Activated CD8-positive, alpha-beta memory T cell treated with anti-CD3 and anti-CD28 coated beads for 48 hours (primary cell): ENCODE data around the gene CFAP52.
"Not testable (repeated sequence)": the region's sequence is repeated elsewhere in the genome, so short reads cannot be mapped to it uniquely, and the experiment has no call there.

ENCODE experiments used
- DNase-seq, 3 experiments: peaks; one replicate each; pipeline ENCODE4 v3.0.0-alpha.2; 2020; ENCODE audit warnings: low read depth in 2 of 3, low spot score in 2 of 3

Gene CFAP52

DNA sequence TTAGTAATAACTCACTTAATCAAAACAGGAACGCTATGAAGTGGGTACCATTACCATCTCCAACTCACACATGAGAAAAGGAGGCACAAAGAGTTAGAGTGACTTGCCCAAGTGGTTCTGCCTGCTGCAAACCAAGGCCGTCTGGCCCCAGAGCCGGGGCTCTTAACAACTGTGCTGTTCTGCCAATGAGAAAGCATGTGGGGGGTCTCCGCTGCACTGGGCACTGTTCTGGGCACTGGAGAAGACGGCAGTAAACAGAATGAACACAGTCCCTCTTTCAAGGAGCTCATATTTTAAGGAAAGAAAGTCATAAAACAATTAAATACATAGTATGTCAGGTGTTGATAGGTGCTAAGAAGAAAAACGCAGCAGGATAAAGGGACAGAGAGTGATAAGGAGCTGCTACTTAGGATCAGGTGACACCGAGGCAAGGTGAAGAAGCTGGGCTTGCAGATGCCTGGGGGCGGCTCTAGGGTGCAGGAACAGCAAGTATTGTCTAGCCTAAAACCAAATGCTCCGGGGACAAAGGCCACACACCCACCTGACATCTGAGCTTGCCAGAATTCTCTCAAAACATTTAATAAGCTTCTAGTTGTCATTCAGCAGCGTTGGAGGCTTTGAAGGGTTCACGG, 7.4 kb upstream of the CFAP52 start:
- no peak for DNase-seq

DNA sequence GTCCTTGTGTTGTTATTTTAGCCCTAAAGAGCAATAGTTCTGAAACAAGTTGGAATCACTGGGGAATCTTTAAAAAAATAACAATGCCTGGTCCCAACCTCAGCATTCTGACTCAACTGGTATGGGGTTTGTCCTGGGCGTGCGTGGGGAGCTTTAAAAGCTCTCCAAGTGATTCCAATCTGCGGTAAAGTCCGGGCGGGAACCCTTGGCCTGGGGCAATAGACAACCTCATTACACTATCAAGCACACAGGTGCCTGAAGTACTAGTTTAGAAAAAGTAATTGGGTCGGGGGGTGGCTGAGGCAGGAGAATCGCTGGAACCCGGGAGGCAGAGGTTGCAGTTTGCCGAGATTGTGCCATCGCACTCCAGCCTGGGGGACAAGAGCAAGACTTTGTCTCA, 5.2 kb upstream of the CFAP52 start:
- DNase-seq: no peak

DNA sequence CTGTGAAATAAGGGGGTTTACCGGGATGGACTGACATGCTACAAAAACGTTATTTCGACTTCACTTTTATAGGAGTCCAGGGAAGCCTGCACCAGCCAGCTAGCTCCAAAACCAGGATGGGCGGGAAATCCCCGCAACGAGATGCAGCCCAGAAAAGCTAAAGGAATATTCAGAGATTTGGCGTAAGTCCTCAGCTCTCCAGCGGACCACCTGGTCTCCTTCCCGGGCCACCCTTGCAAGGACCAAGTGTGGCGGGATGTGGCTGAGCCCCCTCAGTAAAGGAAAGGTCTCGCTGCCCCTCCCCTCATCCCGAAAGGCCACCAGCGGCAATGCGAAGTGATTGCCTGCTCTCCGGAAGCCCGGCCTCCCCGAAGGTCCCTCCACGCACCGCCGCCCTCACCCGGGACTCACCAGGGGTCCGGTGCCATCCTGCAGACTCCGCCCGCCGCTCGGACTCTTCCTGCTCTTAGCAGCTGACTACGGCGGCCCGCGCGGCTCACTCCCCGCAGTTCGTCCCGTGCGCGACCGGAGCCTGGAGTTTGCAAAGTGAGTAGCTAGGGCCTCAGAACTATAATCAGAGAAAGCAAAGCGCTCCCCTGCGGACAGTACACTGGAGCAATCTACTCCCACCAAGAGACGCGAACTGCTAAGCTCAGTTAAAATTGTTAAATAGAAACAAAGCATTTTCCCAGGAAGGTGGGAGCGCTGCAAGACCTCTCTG, 901 bp upstream of the CFAP52 start, which contains the start of gene STX8:
Gene STX8 (minus strand): TSS at position 440 of the 721 bp plus-strand sequence. CDS start 12 bp downstream, at position 428.
- peak; percentile 64 to 75 (median 73) for DNase-seq

DNA sequence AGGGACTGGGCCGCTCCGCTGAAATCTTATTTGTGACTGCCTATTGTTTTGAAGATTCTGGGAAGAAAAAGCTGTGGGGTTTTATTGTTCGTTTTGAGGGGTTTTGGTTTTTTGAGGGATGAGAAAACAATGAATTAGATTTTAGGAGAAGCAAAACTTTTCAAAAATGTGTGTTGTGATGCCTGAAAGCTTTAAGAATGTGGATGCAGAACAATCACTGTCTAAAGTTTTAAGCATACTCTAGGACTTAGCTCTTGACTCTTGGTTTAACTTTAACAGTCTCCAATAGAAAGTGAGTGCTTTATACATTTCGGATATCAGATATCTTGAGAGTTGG, 899 bp downstream of the CFAP52 start:
- no peak for DNase-seq

DNA sequence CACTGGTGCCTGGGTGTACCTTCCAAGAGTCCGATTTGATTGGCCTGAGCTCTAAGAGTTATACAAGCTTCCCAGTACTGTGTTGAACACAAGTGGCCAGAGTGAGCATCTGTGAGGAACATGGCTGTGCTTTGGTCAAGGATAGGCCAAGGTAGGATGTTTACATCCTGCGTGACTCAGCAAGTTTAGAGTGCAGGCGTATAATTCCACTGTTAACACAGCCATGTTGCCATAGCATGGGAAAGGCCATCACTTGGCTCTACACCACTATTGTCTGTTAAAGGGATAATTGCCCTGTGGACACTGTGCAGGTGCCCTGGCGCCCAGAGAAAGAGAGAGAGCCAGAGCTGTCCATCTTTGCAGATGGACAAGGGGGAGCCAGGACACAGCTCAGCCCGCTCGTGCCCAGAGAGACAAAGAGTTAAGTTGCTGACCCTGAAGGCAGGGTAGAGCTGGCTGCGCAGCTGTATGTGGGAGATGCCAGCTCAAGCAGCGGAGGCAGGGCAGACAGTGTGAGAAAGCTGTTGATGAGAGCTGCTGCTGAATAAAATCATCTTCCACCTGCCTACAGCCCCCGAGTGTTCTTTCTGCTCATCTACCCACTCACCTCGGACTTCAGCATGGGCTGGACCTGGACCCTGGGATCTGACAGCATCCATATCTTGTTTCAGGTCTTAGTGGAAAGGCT, 11.7 kb downstream of the CFAP52 start:
- no peak for DNase-seq

DNA sequence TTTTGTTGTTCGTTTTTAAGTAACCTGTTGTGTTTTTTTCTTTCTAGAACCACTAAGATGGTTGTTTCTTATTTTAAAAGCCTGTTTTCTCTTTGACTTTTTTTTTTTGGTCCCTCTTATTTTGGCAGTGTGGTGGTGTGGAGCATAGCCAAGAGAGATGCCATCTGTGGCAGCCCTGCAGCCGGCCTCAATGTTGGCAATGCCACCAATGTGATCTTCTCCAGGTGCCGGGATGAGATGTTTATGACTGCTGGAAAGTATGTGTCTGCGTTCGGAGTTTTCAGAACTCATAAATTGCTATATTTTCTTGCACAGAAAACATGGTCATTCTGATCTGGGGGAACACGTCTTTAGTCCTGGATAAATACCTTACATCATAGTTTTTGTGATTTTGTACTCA, 17.6 kb downstream of the CFAP52 start:
- DNase-seq: no peak

DNA sequence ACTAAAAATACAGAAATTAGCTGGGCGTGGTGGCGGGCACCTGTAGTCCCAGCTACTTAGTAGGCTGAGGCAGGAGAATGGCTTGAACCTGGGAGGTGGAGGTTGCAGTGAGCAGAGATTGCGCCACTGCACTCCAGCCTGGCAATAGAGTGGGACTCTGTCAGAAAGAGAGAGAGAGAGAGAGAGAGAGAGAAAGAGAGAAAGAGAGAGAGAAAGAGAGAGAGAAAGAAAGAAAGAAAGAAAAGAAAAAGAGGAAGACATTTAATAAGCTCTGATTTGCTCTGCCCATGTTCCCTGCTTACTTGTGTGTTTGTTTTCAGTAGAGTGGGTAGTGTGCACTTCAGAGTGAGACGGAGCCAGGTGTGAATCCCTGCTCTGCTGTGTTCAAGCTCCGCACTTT, 21.2 kb downstream of the CFAP52 start:
- DNase-seq: not testable (repeated sequence)

DNA sequence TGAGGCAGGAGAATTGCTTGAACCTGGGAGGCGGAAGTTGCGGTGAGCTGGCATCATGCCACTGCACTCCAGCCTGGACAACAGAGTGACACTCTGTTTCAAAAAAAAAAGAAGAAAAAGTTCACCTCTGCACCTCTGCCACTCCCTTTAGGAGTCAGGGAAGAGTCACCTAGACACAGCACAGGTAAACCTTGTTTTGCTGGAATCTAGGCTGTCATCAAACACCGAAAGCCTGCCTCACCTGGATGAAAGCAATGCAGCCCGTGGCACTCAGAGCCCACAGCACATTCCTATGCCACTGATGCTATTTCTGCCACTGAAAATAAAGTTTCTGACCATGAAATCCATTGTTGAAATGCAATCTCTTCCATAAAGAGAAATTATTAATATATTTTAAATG, 22.2 kb downstream of the CFAP52 start:
- DNase-seq: no peak

DNA sequence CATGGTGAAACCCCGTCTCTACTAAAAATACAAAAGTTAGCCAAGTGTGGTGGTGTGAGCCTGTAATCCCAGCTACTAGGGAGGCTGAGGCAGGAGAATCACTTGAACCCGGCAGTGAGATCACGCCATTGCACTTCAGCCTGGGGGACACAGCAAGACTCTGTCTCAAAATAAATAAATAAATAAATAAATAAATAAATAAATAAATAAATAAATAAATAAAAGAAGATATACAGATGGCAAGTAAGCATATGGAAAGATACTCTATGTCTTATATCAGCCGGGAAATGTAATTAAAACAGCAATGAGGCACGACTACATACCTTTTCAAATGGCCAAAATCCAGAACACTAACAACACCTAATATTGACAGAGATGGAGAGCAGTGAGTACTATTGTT, 28.1 kb downstream of the CFAP52 start:
- not testable (repeated sequence) for DNase-seq

DNA sequence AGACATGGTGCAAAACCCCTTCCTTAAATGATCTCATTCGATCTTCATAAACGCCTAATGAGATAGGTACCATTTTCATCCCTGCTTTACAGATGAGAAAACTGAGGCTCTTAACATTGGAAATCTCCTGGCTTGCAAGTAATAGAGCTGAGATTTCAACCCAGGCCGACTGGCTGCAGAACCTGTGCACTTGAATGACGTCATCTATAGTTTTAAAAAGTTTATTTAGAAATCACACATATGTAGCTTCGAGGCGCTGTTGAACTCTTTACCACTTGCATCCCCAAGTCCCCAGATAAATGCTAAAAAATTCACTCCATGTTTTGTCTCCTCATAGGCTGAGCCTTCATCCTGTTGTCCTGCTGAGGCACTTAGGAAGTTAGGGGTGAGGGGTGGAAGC, 30.0 kb downstream of the CFAP52 start:
- DNase-seq: no peak

DNA sequence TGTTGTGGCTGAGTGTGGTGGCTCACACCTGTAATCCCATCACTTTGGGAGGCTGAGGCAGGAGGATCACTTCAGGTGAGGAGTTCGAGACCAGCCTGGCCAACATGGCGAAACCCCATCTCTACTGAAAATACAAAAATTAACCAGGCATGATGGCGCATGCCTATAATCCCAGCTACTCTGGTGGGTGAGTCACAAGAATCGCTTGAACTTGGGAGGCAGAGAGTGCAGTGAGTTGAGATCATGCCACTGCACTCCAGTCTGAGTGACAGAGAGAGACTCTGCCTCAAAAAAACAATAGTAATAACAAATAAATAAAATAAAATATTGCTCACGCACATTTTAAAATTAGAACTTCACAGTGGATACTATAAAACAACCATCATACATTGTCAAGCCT, 30.6 kb downstream of the CFAP52 start:
- not testable (repeated sequence) for DNase-seq

DNA sequence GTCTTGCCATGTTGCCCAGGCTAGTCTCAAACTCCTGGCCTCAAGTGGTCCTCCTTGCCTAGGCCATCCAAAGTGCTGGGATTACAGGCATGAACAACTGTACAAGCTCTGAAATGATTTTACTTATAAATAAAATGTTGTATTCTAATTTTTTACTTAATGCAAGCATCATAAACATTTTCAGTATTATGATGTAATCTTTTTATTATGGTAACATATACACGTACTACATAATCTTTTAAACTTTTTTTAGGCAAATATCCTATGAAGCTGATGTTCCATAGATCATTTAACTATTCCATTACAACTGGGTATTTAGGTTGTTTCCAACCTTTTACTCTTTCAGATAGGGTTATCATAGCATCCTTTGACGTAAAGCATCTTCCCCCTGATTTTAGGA, 35.1 kb downstream of the CFAP52 start:
- no peak for DNase-seq

DNA sequence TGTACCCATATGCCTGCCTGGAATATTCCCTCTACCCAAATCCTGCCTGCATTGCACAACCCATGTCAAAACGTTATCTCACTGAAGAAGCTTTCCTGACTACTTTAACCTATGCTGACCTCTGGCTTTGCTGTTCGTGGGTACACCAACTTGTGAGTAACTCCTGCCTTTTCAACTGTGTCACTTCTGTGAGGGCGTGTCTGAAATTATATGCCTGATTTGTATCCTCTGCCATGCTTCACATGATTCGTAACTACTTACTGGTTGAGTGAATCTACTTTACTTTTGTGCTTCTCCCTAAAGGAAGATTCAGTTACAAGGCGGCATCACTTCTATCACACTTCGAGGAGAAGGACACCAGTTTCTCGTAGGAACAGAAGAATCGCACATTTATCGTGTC, 35.6 kb downstream of the CFAP52 start:
- DNase-seq: no peak

DNA sequence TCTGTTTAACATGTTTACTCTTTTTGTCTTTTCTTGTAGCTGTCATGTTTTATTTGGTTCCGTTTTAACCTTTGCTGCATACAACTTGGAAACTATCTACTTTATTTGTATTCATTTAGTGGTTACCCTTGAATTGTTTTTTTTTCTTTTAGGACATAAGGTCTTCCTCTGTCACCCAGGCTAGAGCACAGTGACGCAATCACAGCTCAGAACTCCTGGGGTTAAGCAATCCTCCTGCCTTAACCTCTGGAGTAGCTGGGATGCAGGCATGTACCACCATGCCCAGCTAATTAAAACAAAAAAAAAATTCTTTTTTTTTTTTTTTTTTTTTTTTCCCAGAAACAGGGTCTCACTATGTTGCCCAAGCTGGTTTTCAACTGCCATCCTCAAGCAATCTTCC, 39.0 kb downstream of the CFAP52 start:
- no peak for DNase-seq

DNA sequence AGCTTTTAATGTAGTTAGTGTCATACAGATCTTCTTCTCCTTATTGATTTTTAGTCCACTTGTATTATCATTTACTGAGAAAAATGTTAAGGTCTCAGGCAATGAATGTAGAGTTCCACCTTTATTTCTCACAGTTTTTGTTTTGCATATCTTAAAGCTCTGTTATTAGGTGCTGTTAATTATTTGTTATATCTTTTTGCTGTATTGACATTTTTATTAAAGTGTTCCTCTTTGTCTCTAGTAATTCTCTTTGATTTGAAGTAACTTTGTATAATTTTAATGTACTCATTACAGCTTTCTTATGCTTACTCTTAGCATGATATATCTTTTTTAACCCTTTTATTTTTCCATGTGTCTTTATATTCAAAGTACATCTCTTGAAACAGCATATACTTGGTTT, 46.5 kb downstream of the CFAP52 start:
- DNase-seq: no peak

DNA sequence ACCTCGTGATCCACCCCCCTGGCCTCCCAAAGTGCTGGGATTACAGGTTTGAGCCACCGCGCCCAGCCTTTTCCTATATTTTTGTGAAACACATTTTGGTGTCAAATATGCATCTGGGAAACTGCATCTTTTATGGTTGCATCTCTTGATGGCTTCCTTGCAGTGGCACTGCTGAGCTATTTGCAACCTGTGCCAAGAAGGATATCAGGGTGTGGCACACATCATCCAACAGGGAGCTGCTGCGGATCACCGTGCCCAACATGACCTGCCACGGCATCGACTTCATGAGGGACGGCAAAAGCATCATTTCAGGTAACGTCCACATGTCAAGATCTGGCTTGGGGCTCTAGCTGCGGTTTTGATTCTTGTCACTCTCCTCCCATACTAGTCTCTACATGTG, 52.1 kb downstream of the CFAP52 start:
- no peak for DNase-seq

DNA sequence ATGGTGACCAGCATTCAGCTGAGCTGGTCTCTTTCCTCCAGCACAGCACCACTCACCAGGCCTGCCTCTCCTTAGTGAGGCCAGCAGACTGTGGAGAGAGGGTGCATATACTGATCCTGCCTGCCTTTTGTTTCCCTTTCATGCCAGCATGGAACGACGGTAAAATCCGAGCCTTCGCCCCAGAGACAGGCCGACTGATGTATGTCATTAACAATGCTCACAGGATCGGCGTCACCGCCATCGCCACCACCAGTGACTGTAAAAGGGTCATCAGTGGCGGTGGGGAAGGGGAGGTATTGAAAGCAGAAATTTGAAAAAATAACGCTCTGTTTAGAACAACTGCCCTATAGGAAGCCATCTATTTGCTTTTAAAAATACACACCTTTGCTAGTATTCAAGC, 56.3 kb downstream of the CFAP52 start:
- DNase-seq: no peak

DNA sequence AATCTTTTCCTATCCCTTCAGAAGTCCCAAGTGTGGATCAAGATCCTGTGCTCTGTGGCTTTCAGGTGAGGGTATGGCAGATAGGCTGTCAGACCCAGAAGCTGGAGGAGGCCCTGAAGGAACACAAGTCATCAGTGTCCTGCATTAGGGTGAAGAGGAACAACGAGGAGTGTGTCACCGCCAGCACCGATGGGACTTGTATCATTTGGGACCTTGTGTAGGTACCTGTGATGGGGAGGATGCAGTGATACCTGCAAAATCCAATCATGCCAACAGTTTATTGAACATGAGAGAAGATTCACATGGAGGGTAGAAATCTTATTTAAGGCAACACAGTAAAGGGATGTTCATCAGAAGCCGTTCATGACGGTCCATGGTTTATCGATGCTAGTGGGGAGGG, 58.9 kb downstream of the CFAP52 start:
- DNase-seq: no peak

DNA sequence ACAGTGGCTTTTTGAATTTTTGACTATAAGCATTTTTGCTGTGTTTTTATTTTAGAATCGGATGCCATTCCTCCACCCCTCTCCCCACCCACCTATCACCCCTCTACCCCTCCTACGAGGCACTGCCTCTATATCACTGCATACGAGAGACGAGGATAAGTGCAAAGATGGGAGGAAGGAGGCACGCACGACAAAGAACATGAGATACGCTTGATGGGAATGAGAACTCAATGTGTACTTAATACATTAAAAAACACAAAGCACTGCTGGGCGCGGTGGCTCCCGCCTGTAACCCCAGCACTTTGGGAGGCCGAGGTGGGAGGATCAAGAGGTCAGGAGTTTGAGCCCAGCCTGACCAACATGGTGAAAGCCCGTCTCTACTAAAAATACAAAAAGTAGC, 60.1 kb downstream of the CFAP52 start:
- no peak for DNase-seq

DNA sequence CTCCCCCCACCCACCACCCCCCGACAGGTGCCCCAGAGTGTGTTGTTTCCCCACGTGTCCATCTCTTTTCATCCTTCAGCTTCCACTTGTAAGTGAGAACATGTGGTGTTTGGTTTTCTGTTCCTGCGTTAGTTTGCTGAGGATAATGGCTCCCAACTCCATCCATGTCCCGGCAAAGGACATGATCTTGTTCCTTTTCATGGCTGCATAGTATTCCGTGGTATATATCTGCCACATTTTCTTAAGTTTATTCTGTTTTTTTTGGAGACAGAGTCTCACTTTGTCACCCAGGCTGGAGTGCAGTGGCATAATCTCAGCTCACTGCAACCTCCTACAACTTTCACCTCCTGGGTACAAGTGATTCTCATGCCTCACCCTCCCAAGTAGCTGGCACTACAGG, 63.9 kb downstream of the CFAP52 start:
- not testable (repeated sequence) for DNase-seq

DNA sequence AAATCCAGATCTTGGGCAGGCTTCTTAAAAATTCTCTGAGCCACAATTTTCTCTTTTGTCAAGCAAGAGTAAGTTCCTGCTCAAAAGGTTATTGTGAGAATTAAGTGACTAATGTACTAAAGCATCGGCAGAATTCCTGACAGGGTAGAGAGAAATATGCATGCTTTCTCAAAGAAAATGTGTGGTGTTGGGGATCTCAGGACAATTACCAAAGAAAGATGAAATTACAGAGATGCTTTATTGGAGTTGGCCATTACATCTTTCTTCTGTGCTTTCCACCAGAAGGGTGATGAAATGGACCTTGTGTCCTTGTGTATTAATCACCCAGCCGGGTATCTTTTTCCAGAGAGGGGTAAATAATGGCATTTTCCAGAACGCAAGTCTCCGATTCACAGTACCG, 67.2 kb downstream of the CFAP52 start:
- no peak for DNase-seq
